ENCODE data around the gene SGCB. TPM values are rescaled to one million over a fixed set of nuclear protein-coding genes. Genes with fewer than 3 reads are reported as not detected.
"Not testable (repeated sequence)": the region's sequence is repeated elsewhere in the genome, so short reads cannot be mapped to it uniquely, and the experiment has no call there.

Gene SGCB
- 79.7 TPM for total RNA-seq
- polyA plus RNA-seq (ENCODE audit: insufficient read depth in 1 of 8, insufficient read length in 8 of 8, low replicate concordance in 1 of 8) = 100 to 1,000 TPM in 7 of 8 donors, 10 to 100 TPM in 1; 95.6 to 153 (median 143) TPM
- long read RNA-seq, donor 1, full-length matches to known transcripts = 41 of 52 reads
- long read RNA-seq, donor 1, partial matches to known transcripts = 6 of 52 reads
- long read RNA-seq, donor 1, other reads (novel, unspliced or antisense) = 5 of 52 reads
- long read RNA-seq, donor 2, full-length matches to known transcripts = 9 of 9 reads
- long read RNA-seq, donor 2, partial matches to known transcripts = 0 of 9 reads
- long read RNA-seq, donor 2, other reads (novel, unspliced or antisense) = 0 of 9 reads
- long read RNA-seq, donor 3, full-length matches to known transcripts = 137 of 183 reads
- long read RNA-seq, donor 3, partial matches to known transcripts = 21 of 183 reads
- long read RNA-seq, donor 3, other reads (novel, unspliced or antisense) = 25 of 183 reads
- long read RNA-seq, donor 4, full-length matches to known transcripts = 49 of 70 reads
- long read RNA-seq, donor 4, partial matches to known transcripts = 21 of 70 reads
- long read RNA-seq, donor 4, other reads (novel, unspliced or antisense) = 0 of 70 reads
- long read RNA-seq, donor 5, full-length matches to known transcripts = 167 of 279 reads
- long read RNA-seq, donor 5, partial matches to known transcripts = 107 of 279 reads
- long read RNA-seq, donor 5, other reads (novel, unspliced or antisense) = 5 of 279 reads
- long read RNA-seq, donor 6, full-length matches to known transcripts = 95 of 125 reads
- long read RNA-seq, donor 6, partial matches to known transcripts = 30 of 125 reads
- long read RNA-seq, donor 6, other reads (novel, unspliced or antisense) = 0 of 125 reads
- long read RNA-seq, donor 7, full-length matches to known transcripts = 76 of 139 reads
- long read RNA-seq, donor 7, partial matches to known transcripts = 57 of 139 reads
- long read RNA-seq, donor 7, other reads (novel, unspliced or antisense) = 6 of 139 reads
- long read RNA-seq, donor 8, full-length matches to known transcripts = 53 of 58 reads
- long read RNA-seq, donor 8, partial matches to known transcripts = 5 of 58 reads
- long read RNA-seq, donor 8, other reads (novel, unspliced or antisense) = 0 of 58 reads
- long read RNA-seq, donor 9, full-length matches to known transcripts = 66 of 96 reads
- long read RNA-seq, donor 9, partial matches to known transcripts = 19 of 96 reads
- long read RNA-seq, donor 9, other reads (novel, unspliced or antisense) = 11 of 96 reads
- long read RNA-seq, donor 10, full-length matches to known transcripts = 82 of 139 reads
- long read RNA-seq, donor 10, partial matches to known transcripts = 42 of 139 reads
- long read RNA-seq, donor 10, other reads (novel, unspliced or antisense) = 15 of 139 reads
- long read RNA-seq, donor 11, full-length matches to known transcripts = 84 of 127 reads
- long read RNA-seq, donor 11, partial matches to known transcripts = 27 of 127 reads
- long read RNA-seq, donor 11, other reads (novel, unspliced or antisense) = 16 of 127 reads

DNA sequence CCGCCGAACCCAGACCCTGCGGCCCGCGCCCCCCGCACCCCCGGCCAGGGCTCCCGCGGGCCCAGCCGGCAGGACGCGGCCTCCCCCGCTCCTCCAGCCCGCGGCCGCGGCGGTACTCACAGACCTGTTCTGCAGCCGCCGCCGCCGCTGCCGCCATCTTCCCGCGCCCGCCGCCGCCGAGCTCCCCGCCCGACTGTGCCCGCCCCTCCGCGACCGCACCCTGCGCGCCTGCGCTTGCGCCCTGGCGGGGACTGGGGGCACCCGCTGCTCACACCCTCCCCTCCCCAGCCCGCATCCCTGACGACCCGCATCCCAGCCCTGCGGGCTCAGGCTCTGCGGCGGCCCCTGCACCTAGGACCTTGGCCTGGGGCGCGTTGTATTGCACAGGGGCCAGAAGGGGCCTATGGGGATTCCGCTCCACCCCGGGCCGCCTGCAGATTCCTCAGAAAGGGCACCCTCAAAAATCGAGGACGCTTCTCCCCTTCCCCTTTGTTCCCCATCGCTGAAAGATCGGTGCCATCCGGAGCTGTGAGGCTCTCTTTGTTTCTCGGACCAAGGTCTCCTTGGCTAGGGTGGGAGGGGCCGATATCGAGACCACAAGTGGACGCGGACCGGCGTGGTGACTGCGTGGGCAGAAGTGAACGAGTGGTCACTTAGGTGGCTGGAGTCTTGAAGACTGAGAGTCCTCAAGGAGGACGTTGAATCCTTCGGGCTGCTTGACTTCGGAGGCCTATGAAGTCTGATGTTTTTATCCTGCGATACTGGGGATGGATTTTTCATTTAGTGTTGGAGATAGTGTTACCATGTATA lies at the start of gene SGCB:
SGCB (minus strand) TSS at position 197 of the 810 bp plus-strand sequence; CDS start at position 157, 40 bp downstream.
- DNase-seq = peak; percentile 81
- Histone ChIP-seq H3K4me1 (ENCODE audit: control insufficient read depth, insufficient read depth, low read length) (peaks cover 11% of the 10 kb centered on the region), H3K36me3 (ENCODE audit: control insufficient read depth, insufficient read depth, low read length) (peaks cover 5% of the 10 kb centered on the region), H3K9me3 (replicated peaks; ENCODE audit: control insufficient read depth, low read depth, low read length) (no peaks in the 10 kb centered on the region), H3K27me3 (ENCODE audit: control insufficient read depth, insufficient read depth, low read length) (no peaks in the 10 kb centered on the region), H3K4me3 (ENCODE audit: low read length) (peak within 1 kb of the TSS; percentile 84), H3K27ac (ENCODE audit: low read length) (peak within 1 kb of the TSS; percentile 92)
- under 1% methylated on average over 57 of the region's 70 CpGs for WGBS (ENCODE audit: insufficient coverage)

GRCh38 chr4:52086425-52086824 lies 48.3 kb upstream of the SGCB start:
- not testable (repeated sequence) for H3K9me3 ChIP-seq (replicated peaks; ENCODE audit: control insufficient read depth, low read depth, low read length); H3K36me3 ChIP-seq (ENCODE audit: control insufficient read depth, insufficient read depth, low read length); H3K27ac ChIP-seq (ENCODE audit: low read length); H3K27me3 ChIP-seq (ENCODE audit: control insufficient read depth, insufficient read depth, low read length); H3K4me3 ChIP-seq (ENCODE audit: low read length); H3K4me1 ChIP-seq (ENCODE audit: control insufficient read depth, insufficient read depth, low read length); DNase-seq
- WGBS (ENCODE audit: insufficient coverage) = no CpG with 5 or more reads among the region's 1 CpG

DNA sequence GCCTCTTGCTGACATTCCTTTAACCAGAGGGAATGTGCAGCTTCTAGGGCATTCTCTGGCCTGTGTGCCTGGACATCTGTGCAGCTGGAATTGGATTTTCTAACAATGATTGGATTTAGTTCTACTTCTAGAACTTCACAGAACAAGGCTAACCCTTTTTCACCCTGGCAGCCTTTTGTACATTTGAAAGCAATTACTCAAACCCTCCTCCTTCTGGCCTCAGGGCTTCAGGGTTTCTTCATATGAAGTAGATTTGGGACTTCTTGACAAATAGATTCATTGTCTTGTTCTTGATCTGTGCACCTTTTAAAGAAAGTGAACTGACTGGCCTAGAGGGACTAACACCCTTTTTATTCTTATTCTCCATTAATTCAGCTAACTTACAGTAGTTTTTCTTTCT lies 43.1 kb upstream of the SGCB start:
- Histone ChIP-seq H3K27me3 (ENCODE audit: control insufficient read depth, insufficient read depth, low read length) (peaks cover 5% of the 10 kb centered on the region), H3K4me1 (ENCODE audit: control insufficient read depth, insufficient read depth, low read length) (peaks cover 2% of the 10 kb centered on the region), H3K4me3 (ENCODE audit: low read length) (no peak overlapping the region), H3K27ac (ENCODE audit: low read length) (no peak overlapping the region), H3K36me3 (ENCODE audit: control insufficient read depth, insufficient read depth, low read length) (no peaks in the 10 kb centered on the region), H3K9me3 (replicated peaks; ENCODE audit: control insufficient read depth, low read depth, low read length) (no peaks in the 10 kb centered on the region)
- no peak for DNase-seq

DNA sequence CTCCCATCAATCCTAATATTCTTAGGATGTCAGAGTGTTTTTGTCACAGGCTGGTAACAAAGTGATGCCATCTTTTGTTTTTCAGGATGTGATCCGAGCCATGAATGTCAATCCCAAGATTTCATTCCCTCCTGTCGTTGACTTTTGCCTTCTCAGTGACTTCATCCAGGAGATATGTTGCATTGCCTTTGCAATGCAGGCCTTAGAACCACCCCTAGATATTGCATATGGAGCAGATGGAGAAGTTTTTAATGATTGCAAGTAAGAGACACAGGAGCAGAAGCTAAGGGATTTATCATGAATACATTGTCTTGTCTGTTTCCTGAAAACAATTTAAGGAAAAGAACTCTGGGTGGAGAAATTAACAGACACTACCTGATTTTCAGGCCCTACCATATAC lies 41.6 kb upstream of the SGCB start:
- Histone ChIP-seq H3K4me3 (ENCODE audit: low read length) (no peak overlapping the region), H3K4me1 (ENCODE audit: control insufficient read depth, insufficient read depth, low read length) (peaks cover 2% of the 10 kb centered on the region), H3K27me3 (ENCODE audit: control insufficient read depth, insufficient read depth, low read length) (peaks cover 5% of the 10 kb centered on the region), H3K27ac (ENCODE audit: low read length) (no peak overlapping the region), H3K36me3 (ENCODE audit: control insufficient read depth, insufficient read depth, low read length) (no peaks in the 10 kb centered on the region), H3K9me3 (replicated peaks; ENCODE audit: control insufficient read depth, low read depth, low read length) (no peaks in the 10 kb centered on the region)
- no CpG with 5 or more reads among the region's 2 CpGs for WGBS (ENCODE audit: insufficient coverage)
- DNase-seq = no peak

- peak; percentile 26 for DNase-seq
- 12% methylated on average over 22 of the region's 26 CpGs for WGBS (ENCODE audit: insufficient coverage)
- no peaks in the 10 kb centered on the region for H3K36me3 ChIP-seq (ENCODE audit: control insufficient read depth, insufficient read depth, low read length)
- H3K4me3 ChIP-seq (ENCODE audit: low read length) = peak overlapping the region; percentile 19
- peaks cover 5% of the 10 kb centered on the region for H3K27me3 ChIP-seq (ENCODE audit: control insufficient read depth, insufficient read depth, low read length)
- no peaks in the 10 kb centered on the region for H3K9me3 ChIP-seq (replicated peaks; ENCODE audit: control insufficient read depth, low read depth, low read length)
- no peak overlapping the region for H3K27ac ChIP-seq (ENCODE audit: low read length)
- peaks cover 2% of the 10 kb centered on the region for H3K4me1 ChIP-seq (ENCODE audit: control insufficient read depth, insufficient read depth, low read length)
Measured at GRCh38 chr4:52076731-52077130, 38.6 kb upstream of the SGCB start.

GRCh38 chr4:52071791-52072546 lies 33.9 kb upstream of the SGCB start:
- no peak for DNase-seq
- no peaks in the 10 kb centered on the region for H3K9me3 ChIP-seq (replicated peaks; ENCODE audit: control insufficient read depth, low read depth, low read length)
- no peak overlapping the region for H3K4me3 ChIP-seq (ENCODE audit: low read length)
- no peak overlapping the region for H3K27ac ChIP-seq (ENCODE audit: low read length)
- 76% methylated on average over 8 of the region's 10 CpGs for WGBS (ENCODE audit: insufficient coverage)
- peaks cover 5% of the 10 kb centered on the region for H3K27me3 ChIP-seq (ENCODE audit: control insufficient read depth, insufficient read depth, low read length)
- H3K36me3 ChIP-seq (ENCODE audit: control insufficient read depth, insufficient read depth, low read length) = no peaks in the 10 kb centered on the region
- H3K4me1 ChIP-seq (ENCODE audit: control insufficient read depth, insufficient read depth, low read length) = peaks cover 2% of the 10 kb centered on the region

- no CpG with 5 or more reads among the region's 1 CpG for WGBS (ENCODE audit: insufficient coverage)
- DNase-seq = peak; percentile 53
Measured at GRCh38 chr4:52069571-52069970, 31.5 kb upstream of the SGCB start.

GRCh38 chr4:52059372-52059771 lies 21.3 kb upstream of the SGCB start:
- H3K36me3 ChIP-seq (ENCODE audit: control insufficient read depth, insufficient read depth, low read length) = no peaks in the 10 kb centered on the region
- H3K9me3 ChIP-seq (replicated peaks; ENCODE audit: control insufficient read depth, low read depth, low read length) = no peaks in the 10 kb centered on the region
- H3K4me1 ChIP-seq (ENCODE audit: control insufficient read depth, insufficient read depth, low read length) = no peaks in the 10 kb centered on the region
- DNase-seq = peak; percentile 90
- H3K27me3 ChIP-seq (ENCODE audit: control insufficient read depth, insufficient read depth, low read length) = peaks cover 2% of the 10 kb centered on the region
- WGBS (ENCODE audit: insufficient coverage) = no CpG with 5 or more reads among the region's 3 CpGs
- H3K4me3 ChIP-seq (ENCODE audit: low read length) = no peak overlapping the region
- H3K27ac ChIP-seq (ENCODE audit: low read length) = no peak overlapping the region

More at GRCh38 chr4:52069571-52069970, 31.5 kb upstream of the SGCB start:
- no peaks in the 10 kb centered on the region for H3K4me1 ChIP-seq (ENCODE audit: control insufficient read depth, insufficient read depth, low read length)
- no peaks in the 10 kb centered on the region for H3K27me3 ChIP-seq (ENCODE audit: control insufficient read depth, insufficient read depth, low read length)
- no peaks in the 10 kb centered on the region for H3K9me3 ChIP-seq (replicated peaks; ENCODE audit: control insufficient read depth, low read depth, low read length)
- H3K36me3 ChIP-seq (ENCODE audit: control insufficient read depth, insufficient read depth, low read length) = no peaks in the 10 kb centered on the region
- H3K27ac ChIP-seq (ENCODE audit: low read length) = no peak overlapping the region
- H3K4me3 ChIP-seq (ENCODE audit: low read length) = no peak overlapping the region
